Fibroblast of mammary gland (primary cell): ENCODE data around the gene CES3.

Experiments used
- DNase-seq: peaks from one replicate; pipeline ENCODE4 v3.0.0-alpha.2; 2010; ENCODE audit warnings: low read depth
- H3K4me3 ChIP-seq: 2 replicates; pipeline ENCODE4 v1.5.1; 2011; ENCODE audit warnings: low read depth, mild to moderate bottlenecking, low read length, moderate library complexity; ENCODE audit not compliant: control insufficient read depth
- TF ChIP-seq, protein P1 (sequence below): conservative IDR thresholded peaks from 2 replicates; pipeline ENCODE4 v1.5.1; 2011; ENCODE audit warnings: low read depth, low read length, inconsistent platforms; ENCODE audit not compliant: control insufficient read depth, insufficient read depth

Gene CES3

DNA sequence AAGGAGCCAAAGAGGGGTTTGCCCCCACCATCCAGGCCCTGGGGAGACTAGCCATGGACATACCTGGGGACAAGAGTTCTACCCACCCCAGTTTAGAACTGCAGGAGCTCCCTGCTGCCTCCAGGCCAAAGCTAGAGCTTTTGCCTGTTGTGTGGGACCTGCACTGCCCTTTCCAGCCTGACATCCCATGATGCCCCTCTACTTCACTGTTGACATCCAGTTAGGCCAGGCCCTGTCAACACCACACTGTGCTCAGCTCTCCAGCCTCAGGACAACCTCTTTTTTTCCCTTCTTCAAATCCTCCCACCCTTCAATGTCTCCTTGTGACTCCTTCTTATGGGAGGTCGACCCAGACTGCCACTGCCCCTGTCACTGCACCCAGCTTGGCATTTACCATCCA lies 48.1 kb downstream of the CES3 start:
- no peak overlapping the region for H3K4me3 ChIP-seq
- DNase-seq, result no peak
- TF ChIP-seq, protein P1, sequence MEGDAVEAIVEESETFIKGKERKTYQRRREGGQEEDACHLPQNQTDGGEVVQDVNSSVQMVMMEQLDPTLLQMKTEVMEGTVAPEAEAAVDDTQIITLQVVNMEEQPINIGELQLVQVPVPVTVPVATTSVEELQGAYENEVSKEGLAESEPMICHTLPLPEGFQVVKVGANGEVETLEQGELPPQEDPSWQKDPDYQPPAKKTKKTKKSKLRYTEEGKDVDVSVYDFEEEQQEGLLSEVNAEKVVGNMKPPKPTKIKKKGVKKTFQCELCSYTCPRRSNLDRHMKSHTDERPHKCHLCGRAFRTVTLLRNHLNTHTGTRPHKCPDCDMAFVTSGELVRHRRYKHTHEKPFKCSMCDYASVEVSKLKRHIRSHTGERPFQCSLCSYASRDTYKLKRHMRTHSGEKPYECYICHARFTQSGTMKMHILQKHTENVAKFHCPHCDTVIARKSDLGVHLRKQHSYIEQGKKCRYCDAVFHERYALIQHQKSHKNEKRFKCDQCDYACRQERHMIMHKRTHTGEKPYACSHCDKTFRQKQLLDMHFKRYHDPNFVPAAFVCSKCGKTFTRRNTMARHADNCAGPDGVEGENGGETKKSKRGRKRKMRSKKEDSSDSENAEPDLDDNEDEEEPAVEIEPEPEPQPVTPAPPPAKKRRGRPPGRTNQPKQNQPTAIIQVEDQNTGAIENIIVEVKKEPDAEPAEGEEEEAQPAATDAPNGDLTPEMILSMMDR, result no peak

DNA sequence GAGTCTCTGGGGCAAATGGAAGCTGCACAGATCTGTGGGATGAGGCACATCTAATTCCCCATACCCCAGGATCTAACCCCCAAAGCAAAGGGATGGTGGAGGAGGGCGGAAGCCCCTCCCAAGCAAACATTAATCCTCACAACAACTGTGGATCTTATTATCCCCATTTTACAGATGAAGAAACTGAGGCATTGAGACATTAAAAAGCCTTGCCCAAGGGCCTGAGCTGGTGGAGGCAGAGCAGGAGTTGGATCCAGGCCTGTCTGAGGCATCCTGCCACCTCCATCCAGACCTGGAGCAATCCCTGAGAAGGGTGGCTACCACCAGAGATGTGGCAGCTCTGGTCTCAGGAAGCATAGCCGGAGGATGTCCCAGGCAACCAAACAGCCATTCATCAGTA lies 50.2 kb downstream of the CES3 start:
- H3K4me3 ChIP-seq, result no peak overlapping the region
- TF ChIP-seq, protein P1, result no peak
- DNase-seq, result no peak

DNA sequence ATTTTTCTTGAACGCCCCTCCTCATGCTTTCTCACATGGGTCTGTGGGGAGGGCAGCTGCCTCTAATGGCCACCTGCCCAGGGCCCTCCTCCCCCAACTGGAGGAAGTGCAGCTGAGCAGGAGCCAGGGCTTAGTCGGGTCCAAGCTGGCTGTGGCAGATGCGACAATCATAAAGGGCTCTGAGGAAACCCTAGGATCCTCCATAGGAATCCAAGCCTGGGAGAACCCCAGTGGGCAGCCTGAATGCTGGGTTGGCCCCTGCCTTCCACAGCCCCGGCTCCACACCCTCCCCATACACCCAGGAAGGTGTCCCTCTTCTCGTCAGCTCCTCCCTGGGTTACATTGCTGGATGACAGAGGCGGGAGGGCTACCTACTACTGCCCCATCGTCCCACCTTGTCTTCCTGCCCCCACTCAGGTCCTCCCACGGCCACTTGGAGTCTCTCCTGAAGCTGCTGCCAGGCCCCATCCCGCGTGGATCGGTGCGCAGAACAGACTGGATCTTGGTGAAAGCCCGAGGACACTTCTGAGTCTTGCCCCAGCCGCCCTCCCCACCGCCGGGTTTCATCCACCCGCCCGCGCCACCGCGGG lies 52.3 kb downstream of the CES3 start:
- TF ChIP-seq, protein P1, result no peak
- no peak for DNase-seq
- H3K4me3 ChIP-seq, result peak overlapping the region; percentile 29

DNA sequence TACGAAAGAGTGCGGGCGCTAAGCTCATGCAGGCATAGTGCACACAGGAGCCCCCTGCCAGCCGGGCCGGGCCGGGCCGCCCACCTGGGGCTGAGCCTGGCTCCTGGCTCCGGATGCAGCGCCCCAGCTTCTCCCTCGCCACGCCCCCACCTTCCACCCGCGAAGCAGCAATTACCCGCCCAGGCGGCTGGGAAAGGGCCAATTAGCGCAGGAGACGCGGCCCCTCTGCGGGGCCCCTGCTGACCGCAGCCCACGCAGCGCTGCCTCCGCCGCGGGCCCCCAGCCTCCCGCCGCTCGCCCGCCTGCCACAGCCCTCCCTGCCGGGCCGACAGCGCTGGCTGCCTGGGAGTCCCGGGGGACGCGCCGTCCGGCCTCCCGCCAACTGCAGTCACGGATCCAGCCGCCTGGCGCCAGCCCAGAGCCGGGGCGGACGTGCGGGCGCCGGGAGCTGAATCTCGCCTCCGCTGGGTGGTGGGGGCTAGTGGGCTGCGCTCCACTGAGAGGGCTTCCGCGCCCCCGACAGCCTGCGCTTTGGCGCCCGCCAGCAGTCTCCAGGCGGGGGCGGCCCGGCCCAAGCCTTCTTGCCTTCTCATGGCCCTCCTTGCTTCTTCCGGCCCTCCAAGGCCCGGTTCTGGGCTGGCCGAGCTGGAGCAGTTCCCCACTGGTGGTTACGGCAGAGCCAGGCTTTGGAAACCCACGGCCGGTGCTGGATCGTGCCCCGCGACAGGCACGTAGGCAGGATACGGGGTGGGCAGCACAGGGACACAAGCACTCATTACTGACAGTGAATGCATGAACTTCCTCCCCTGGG lies 53.0 kb downstream of the CES3 start:
- peak overlapping the region; percentile 33 for H3K4me3 ChIP-seq
- peak; percentile 47 for DNase-seq
- TF ChIP-seq, protein P1, result no peak

- no peak for DNase-seq
- TF ChIP-seq, protein P1, result no peak
- H3K4me3 ChIP-seq, result no peak overlapping the region
Observed at GRCh38 chr16:67014634-67015312, 53.7 kb downstream of the CES3 start.

GRCh38 chr16:67015313-67015731 lies 54.3 kb downstream of the CES3 start:
- TF ChIP-seq, protein P1, result peak; percentile 1
- DNase-seq, result no peak
- no peak overlapping the region for H3K4me3 ChIP-seq
